ENCODE measurements around the gene IL1RL1.

GRCh38 chr2:102296449-102296848 lies 14.9 kb upstream of the IL1RL1 start:
- TF ChIP-seq POLR2AphosphoS5 (IDR thresholded peaks at IDR 0.05; ENCODE audit: borderline replicate concordance, low read depth, low read length) (no peak), EZH2 (IDR thresholded peaks at IDR 0.05) (no peak), FOXP2 (optimal IDR thresholded peaks at IDR 0.05; ENCODE audit: control extremely low read depth, extremely low read length, insufficient read depth) (no peak)
